Esophagus squamous epithelium (tissue), 5 donors: Measurements from ENCODE around the gene TOM1L1. TPM values are rescaled to one million over a fixed set of nuclear protein-coding genes. Genes with fewer than 3 reads are reported as not detected.

Source experiments
- DNase-seq: peaks from one replicate; lab custom pipeline; 2025; lab: John Stamatoyannopoulos, UW
- H3K27ac ChIP-seq, 4 donors: fragments of 200-600 bp; sonication (generic); one replicate each; pipeline ENCODE4 v1.5.1; 2016 to 2019; ENCODE audit warnings: mild to moderate bottlenecking in 1 of 4
- H3K27me3 ChIP-seq, 4 donors: fragments of 200-600 bp; sonication (generic); 1 replicate in 3 of 4; 2 replicates in 1 of 4; pipeline versions ENCODE4 v1.5.1 to v1.6.0; 2017 to 2021; ENCODE audit warnings: antibody characterized with exemption in 1 of 4
- H3K36me3 ChIP-seq, 3 donors: fragments of 200-600 bp; sonication (generic); one replicate each; pipeline ENCODE4 v1.5.1; 2016 to 2019
- H3K4me1 ChIP-seq, 3 donors: fragments of 200-600 bp; sonication (generic); one replicate each; pipeline ENCODE4 v1.5.1; 2017 to 2019
- H3K4me3 ChIP-seq, 4 donors: fragments of 200-600 bp; sonication (generic); 1 replicate in 3 of 4; 2 replicates in 1 of 4; pipeline ENCODE4 v1.5.1; 2016 to 2019; ENCODE audit warnings: mild to moderate bottlenecking in 2 of 4, moderate library complexity in 1 of 4
- H3K9me3 ChIP-seq, 3 donors: fragments of 200-600 bp; sonication (generic); one replicate each; pipeline ENCODE4 v1.5.1; 2016 to 2019
- CTCF ChIP-seq, 6 experiments: fragments of 450-650 bp in 4 of 6; fragments of 200-600 bp in 2 of 6; sonication (generic) in 2 of 6; IDR thresholded peaks; one replicate each; pipeline ENCODE4 v1.5.1; 2016 to 2019; ENCODE audit warnings: antibody characterized with exemption in 6 of 6, mild to moderate bottlenecking in 4 of 6, moderate library complexity in 4 of 6
- POLR2A ChIP-seq, 4 donors: fragments of 450-650 bp; IDR thresholded peaks; one replicate each; pipeline ENCODE4 v1.6.1; 2017; ENCODE audit warnings: antibody characterized with exemption in 4 of 4, mild to moderate bottlenecking in 4 of 4, moderate library complexity in 3 of 4
- WGBS, 2 donors: methylation state at CpG; one replicate each; pipeline ENCODE4 v1.1.5; 2018; 5-methylcytosine and 5-hydroxymethylcytosine counted together
- intact Hi-C: fragments of 100-400 bp; cut with DNase I; formaldehyde crosslinking; loops from one replicate; pipeline ENCODE4 v1.15.0; 2022
- total RNA-seq, 4 donors: library from RNA; depleted of rRNA; stranded (reverse); fragments of >200 nt; gene quantifications; one replicate each; pipeline ENCODE4 v1.1.0, GENCODE V29; 2016
- donor health status: DM: yes; HTN: yes; CAD: no.

The TOM1L1 gene
- total RNA-seq, 4 donors from 2014 or later, result 31.6 to 42.5 (median 40.0) TPM

DNA sequence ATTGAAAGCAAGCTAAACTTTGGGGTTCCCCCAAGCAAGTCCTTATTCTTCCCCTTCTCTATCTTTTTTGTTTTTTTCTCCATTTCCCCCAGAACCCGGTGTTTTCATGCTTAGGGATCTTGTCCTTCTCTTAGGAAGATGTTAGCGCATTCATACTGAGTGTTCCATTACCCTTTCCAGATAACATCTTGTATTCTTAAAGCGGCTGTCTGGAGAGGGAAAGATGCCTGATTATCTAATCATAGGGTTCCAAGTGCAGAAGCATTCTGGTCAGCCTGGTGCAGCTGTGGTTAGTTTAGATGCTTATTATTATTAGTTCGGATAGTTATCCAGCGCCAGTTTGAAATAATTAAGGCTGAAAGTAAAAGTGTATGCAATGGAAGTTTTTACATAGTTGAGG is 2.0 kb downstream of the TOM1L1 start:
- Histone ChIP-seq H3K27me3 (peaks cover 0 to 26% (median 0%) of the 10 kb centered on the region in 4 donors), H3K4me1 (peaks cover 0 to 16% (median 3%) of the 10 kb centered on the region in 3 donors), H3K27ac (no peak overlapping the region), H3K9me3 (no peaks in the 10 kb centered on the region), H3K4me3 (no peak overlapping the region), H3K36me3 (peaks cover 0 to 11% (median 0%) of the 10 kb centered on the region in 3 donors)
- no peak for DNase-seq
- intact Hi-C loops, result no loop called here
- TF ChIP-seq POLR2A (IDR thresholded peaks at IDR 0.05), result no peak
- no peak for TF ChIP-seq CTCF (IDR thresholded peaks at IDR 0.05)
- WGBS, 2 donors, result 81 to 88% methylated on average over 5 of the region's 5 CpGs

- Histone ChIP-seq H3K4me3 (no peak overlapping the region), H3K9me3 (no peaks in the 10 kb centered on the region), H3K4me1 (peaks cover 0 to 16% (median 3%) of the 10 kb centered on the region in 3 donors), H3K36me3 (peaks cover 0 to 16% (median 0%) of the 10 kb centered on the region in 3 donors), H3K27me3 (peaks cover 0 to 22% (median 0%) of the 10 kb centered on the region in 4 donors), H3K27ac (no peak overlapping the region)
- DNase-seq, result no peak
- 0 to 14% methylated on average over 1 of the region's 1 CpG for WGBS, 2 donors
- intact Hi-C loops, result no loop called here
- TF ChIP-seq POLR2A (IDR thresholded peaks at IDR 0.05) (no peak), CTCF (IDR thresholded peaks at IDR 0.05) (no peak)
These were observed 2.7 kb downstream of the TOM1L1 start for GRCh38 chr17:54903375-54903774.

- H3K27me3 ChIP-seq, result no peaks in the 10 kb centered on the region
- peaks cover 0 to 10% (median 0%) of the 10 kb centered on the region in 3 donors for H3K4me1 ChIP-seq
- H3K4me3 ChIP-seq, result no peak overlapping the region
- H3K9me3 ChIP-seq, result no peaks in the 10 kb centered on the region
- no peak for DNase-seq
- no peak overlapping the region for H3K27ac ChIP-seq
- TF ChIP-seq POLR2A (IDR thresholded peaks at IDR 0.05) (no peak), CTCF (IDR thresholded peaks at IDR 0.05) (no peak)
- WGBS, 2 donors, result 87 to 88% methylated on average over 7 of the region's 7 CpGs
- peaks cover 0 to 16% (median 0%) of the 10 kb centered on the region in 3 donors for H3K36me3 ChIP-seq
- intact Hi-C loops, result no loop called here
These were observed 6.0 kb downstream of the TOM1L1 start for GRCh38 chr17:54906683-54907082.

- no peak for TF ChIP-seq POLR2A (IDR thresholded peaks at IDR 0.05)
- no peak for TF ChIP-seq CTCF (IDR thresholded peaks at IDR 0.05)
- WGBS, 2 donors, result 80 to 84% methylated on average over 4 to 5 of the region's 5 CpGs
- intact Hi-C loops, result no loop called here
- DNase-seq, result no peak
- Histone ChIP-seq H3K4me3 (no peak overlapping the region), H3K9me3 (no peaks in the 10 kb centered on the region), H3K27ac (no peak overlapping the region), H3K36me3 (peaks cover 0 to 16% (median 0%) of the 10 kb centered on the region in 3 donors), H3K4me1 (peaks cover 0 to 6% (median 0%) of the 10 kb centered on the region in 3 donors), H3K27me3 (no peaks in the 10 kb centered on the region)
These were observed 6.7 kb downstream of the TOM1L1 start for GRCh38 chr17:54907376-54907775.

DNA sequence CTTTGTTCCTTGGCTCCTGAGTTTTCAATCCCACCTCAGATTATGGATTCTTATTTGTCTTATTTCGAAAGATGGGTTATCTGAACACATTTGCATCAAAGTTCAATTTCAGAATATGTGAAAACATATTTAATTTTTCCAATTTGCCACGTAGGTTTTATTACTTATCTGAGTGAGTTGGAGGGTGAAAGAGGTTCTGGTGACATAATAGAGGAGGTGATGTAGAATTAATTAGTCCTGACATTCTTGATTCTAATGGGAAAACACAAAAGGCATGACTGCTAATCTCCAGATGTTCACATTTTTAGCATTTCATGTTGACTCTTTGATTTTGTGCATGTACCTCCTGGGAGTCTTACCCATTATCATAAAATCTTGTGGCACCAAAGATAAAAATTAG is 9.1 kb downstream of the TOM1L1 start:
- DNase-seq, result no peak
- Histone ChIP-seq H3K4me3 (no peak overlapping the region), H3K9me3 (no peaks in the 10 kb centered on the region), H3K4me1 (no peaks in the 10 kb centered on the region), H3K27ac (no peak overlapping the region), H3K36me3 (peaks cover 0 to 39% (median 0%) of the 10 kb centered on the region in 3 donors), H3K27me3 (no peaks in the 10 kb centered on the region)
- no peak for TF ChIP-seq POLR2A (IDR thresholded peaks at IDR 0.05)
- TF ChIP-seq CTCF (IDR thresholded peaks at IDR 0.05), result no peak
- intact Hi-C loops, result no loop called here
- 61 to 93% methylated on average over 2 of the region's 2 CpGs for WGBS, 2 donors
